H1 (cell line): ENCODE data around the gene KRTAP10-2. TPM values are rescaled to one million over a fixed set of nuclear protein-coding genes. Genes with fewer than 3 reads are reported as not detected.
A peak's percentile ranks its signal among the peaks of the same experiment; 100 is the strongest.

Experiments used
- CTCF ChIA-PET: fragments of 300-600 bp; sonication (Branson Sonifier 250); formaldehyde crosslinking; loops from one replicate; lab custom pipeline; 2021; ENCODE audit not compliant: partially characterized antibody; lab: Charles Lee
- POLR2A ChIA-PET: fragments of 300-600 bp; sonication (Branson Sonifier 250); formaldehyde crosslinking; loops from one replicate; lab custom pipeline; 2021; ENCODE audit warnings: inconsistent platforms; ENCODE audit not compliant: partially characterized antibody; lab: Charles Lee
- DNase-seq, 2 experiments: peaks; one replicate each; pipeline versions ENCODE4 v3.0.0 to v3.0.0-alpha.2; 2010 to 2022; ENCODE audit warnings: low spot score in 2 of 2, low read depth in 1 of 2, mixed read lengths in 1 of 2
- FAIRE-seq: peaks from 2 replicates; lab custom pipeline; 2011; peaks lifted over from hg19 to GRCh38; lab: Jason Lieb, UNC
- H2AFZ ChIP-seq: 2 replicates; pipeline ENCODE4 v1.8.1; 2012; ENCODE audit warnings: low read length, inconsistent platforms
- H2AK5ac ChIP-seq: 2 replicates; pipeline ENCODE4 v1.6.1; 2013; ENCODE audit warnings: low read depth, low read length
- H2BK120ac ChIP-seq: replicated peaks from 2 replicates; pipeline ENCODE3; 2013; ENCODE audit warnings: low read depth, low read length, inconsistent platforms
- H2BK12ac ChIP-seq: 2 replicates; pipeline ENCODE4 v1.6.1; 2013; ENCODE audit warnings: low read depth, low read length
- H2BK15ac ChIP-seq: 2 replicates; pipeline ENCODE4 v1.6.1; 2013; ENCODE audit warnings: low read length
- H2BK20ac ChIP-seq: 2 replicates; pipeline ENCODE4 v1.6.1; 2013; ENCODE audit warnings: low read length
- H2BK5ac ChIP-seq: 2 replicates; pipeline ENCODE4 v1.6.1; 2013; ENCODE audit warnings: low read depth, low read length
- H3K14ac ChIP-seq: 2 replicates; pipeline ENCODE4 v1.6.1; 2013; ENCODE audit warnings: inconsistent platforms; ENCODE audit not compliant: insufficient read length
- H3K18ac ChIP-seq: 2 replicates; pipeline ENCODE4 v1.6.1; 2013; ENCODE audit warnings: low read length; ENCODE audit errors: extremely low read depth
- H3K23ac ChIP-seq: 2 replicates; pipeline ENCODE4 v1.6.1; 2013; ENCODE audit warnings: inconsistent platforms; ENCODE audit not compliant: insufficient read length
- H3K23me2 ChIP-seq: 2 replicates; pipeline ENCODE4 v1.6.1; 2013; ENCODE audit warnings: low read depth, low read length
- H3K27ac ChIP-seq: 2 replicates; pipeline ENCODE4 v1.6.1; 2011; ENCODE audit warnings: low read depth, low read length, inconsistent platforms
- H3K27me3 ChIP-seq, 4 experiments: replicated peaks in 1 of 4; 1 replicate in 1 of 4; 2 replicates in 3 of 4; pipeline versions ENCODE4 v1.6.1 to v1.8.1; 2011 to 2013; ENCODE audit warnings: low read length in 3 of 4, mild to moderate bottlenecking in 3 of 4, inconsistent platforms in 2 of 4, mixed read lengths in 2 of 4, moderate library complexity in 1 of 4; ENCODE audit not compliant: control insufficient read depth in 3 of 4, insufficient read depth in 3 of 4; ENCODE audit errors: extremely low read depth in 1 of 4
- H3K36me3 ChIP-seq, 4 experiments: 2 replicates each; pipeline versions ENCODE4 v1.6.1 to v1.8.1; 2011 to 2013; ENCODE audit warnings: mild to moderate bottlenecking in 4 of 4, low read length in 3 of 4, moderate library complexity in 2 of 4, control low read depth in 1 of 4, inconsistent platforms in 1 of 4; ENCODE audit not compliant: insufficient read depth in 4 of 4, control insufficient read depth in 2 of 4
- H3K4ac ChIP-seq: replicated peaks from 2 replicates; pipeline ENCODE3; 2013; ENCODE audit warnings: low read length, low read depth, mixed read lengths, inconsistent platforms; ENCODE audit not compliant: insufficient read length
- H3K4me1 ChIP-seq, 4 experiments: replicated peaks in 1 of 4; 1 replicate in 1 of 4; 2 replicates in 3 of 4; pipeline versions ENCODE4 v1.6.1 to v1.8.1; 2011 to 2013; ENCODE audit warnings: low read length in 3 of 4, inconsistent platforms in 2 of 4, mixed read lengths in 1 of 4; ENCODE audit not compliant: insufficient read depth in 4 of 4, control insufficient read depth in 3 of 4
- H3K4me2 ChIP-seq, 2 experiments: 2 replicates each; pipeline versions ENCODE4 v1.6.1 to v1.8.1; 2011 to 2013; ENCODE audit warnings: low read depth in 2 of 2, low read length in 2 of 2, control low read depth in 1 of 2, inconsistent platforms in 1 of 2, mild to moderate bottlenecking in 1 of 2; ENCODE audit not compliant: insufficient read depth in 1 of 2
- H3K4me3 ChIP-seq, 4 experiments: fragments of 200-600, 300-600 bp in 1 of 4; sonication (generic), shearing (Covaris generic), sonication (Bioruptor Twin) in 1 of 4; 2 replicates each; pipeline versions ENCODE4 v1.5.1 to v1.8.1; 2011 to 2016; ENCODE audit warnings: low read length in 4 of 4, low read depth in 3 of 4, control low read depth in 2 of 4, inconsistent platforms in 2 of 4, mild to moderate bottlenecking in 2 of 4, mixed read lengths in 1 of 4, moderate library complexity in 1 of 4; ENCODE audit not compliant: insufficient read depth in 2 of 4; ENCODE audit errors: extremely low read depth in 1 of 4
- H3K56ac ChIP-seq: replicated peaks from 2 replicates; pipeline ENCODE3; 2013; ENCODE audit warnings: low read depth, mild to moderate bottlenecking, mixed read lengths, low read length, inconsistent platforms; ENCODE audit not compliant: insufficient read length
- H3K79me1 ChIP-seq: 2 replicates; pipeline ENCODE4 v1.6.1; 2013; ENCODE audit warnings: low read depth, low read length, control low read depth
- H3K79me2 ChIP-seq, 2 experiments: 2 replicates each; pipeline versions ENCODE4 v1.6.1 to v1.8.1; 2012 to 2013; ENCODE audit warnings: low read length in 2 of 2, mild to moderate bottlenecking in 2 of 2, inconsistent platforms in 1 of 2; ENCODE audit not compliant: insufficient read depth in 2 of 2, control insufficient read depth in 1 of 2
- H3K9ac ChIP-seq, 4 experiments: replicated peaks in 1 of 4; 1 replicate in 1 of 4; 2 replicates in 3 of 4; pipeline versions ENCODE4 v1.6.1 to v1.8.1; 2011 to 2013; ENCODE audit warnings: low read depth in 3 of 4, low read length in 3 of 4, control low read depth in 2 of 4, mild to moderate bottlenecking in 2 of 4, moderate library complexity in 2 of 4, inconsistent platforms in 1 of 4; ENCODE audit errors: extremely low read depth in 1 of 4
- H3K9me3 ChIP-seq, 2 experiments: 2 replicates each; pipeline versions ENCODE4 v1.6.1 to v1.8.1; 2012 to 2013; ENCODE audit warnings: mild to moderate bottlenecking in 2 of 2, moderate library complexity in 2 of 2, control low read depth in 1 of 2, inconsistent platforms in 1 of 2, low read depth in 1 of 2, low read length in 1 of 2, mixed read lengths in 1 of 2; ENCODE audit not compliant: insufficient read depth in 2 of 2
- H4K20me1 ChIP-seq, 2 experiments: replicated peaks in 1 of 2; 2 replicates each; pipeline versions ENCODE3 to v1.8.1; 2011 to 2013; ENCODE audit warnings: inconsistent platforms in 2 of 2, low read length in 2 of 2, mild to moderate bottlenecking in 1 of 2; ENCODE audit not compliant: insufficient read depth in 2 of 2, control insufficient read depth in 1 of 2
- H4K5ac ChIP-seq: 2 replicates; pipeline ENCODE4 v1.6.1; 2013; ENCODE audit warnings: low read length, low read depth, mixed read lengths, inconsistent platforms; ENCODE audit not compliant: insufficient read length
- H4K8ac ChIP-seq: 2 replicates; pipeline ENCODE4 v1.8.0; 2013; ENCODE audit warnings: mild to moderate bottlenecking, moderate library complexity, low read length, inconsistent platforms; ENCODE audit not compliant: insufficient read depth; ENCODE audit errors: extremely low read depth
- H4K91ac ChIP-seq: replicated peaks from 2 replicates; pipeline ENCODE3; 2013; ENCODE audit warnings: low read length, mixed read lengths, inconsistent platforms; ENCODE audit not compliant: insufficient read length
- ATF2 ChIP-seq: IDR thresholded peaks from 2 replicates; pipeline ENCODE4 v1.6.1; 2012; ENCODE audit warnings: low read length, inconsistent platforms
- BACH1 ChIP-seq: IDR thresholded peaks from 2 replicates; pipeline ENCODE4 v1.6.1; 2012; ENCODE audit warnings: low read length, improper control_type of control experiment
- BRCA1 ChIP-seq: IDR thresholded peaks from 2 replicates; pipeline ENCODE4 v1.6.1; 2012; ENCODE audit warnings: low read depth, low read length, improper control_type of control experiment
- CTCF ChIP-seq, 3 experiments: IDR thresholded peaks; 1 replicate in 2 of 3; 2 replicates in 1 of 3; pipeline versions ENCODE4 v1.5.1 to v1.6.1; 2011; ENCODE audit warnings: low read length in 3 of 3, mild to moderate bottlenecking in 3 of 3, inconsistent platforms in 2 of 3, low read depth in 1 of 3, moderate library complexity in 1 of 3; ENCODE audit not compliant: insufficient read depth in 1 of 3; ENCODE audit errors: control extremely low read depth in 1 of 3
- HDAC2 ChIP-seq, 2 experiments: fragments of 300-600 bp in 1 of 2; sonication (generic) in 1 of 2; IDR thresholded peaks; 2 replicates each; pipeline ENCODE4 v1.6.1; 2011 to 2012; ENCODE audit warnings: low read depth in 2 of 2, low read length in 2 of 2, mild to moderate bottlenecking in 2 of 2, moderate library complexity in 2 of 2, borderline replicate concordance in 1 of 2, inconsistent platforms in 1 of 2
- ZNF274 ChIP-seq: IDR thresholded peaks from 2 replicates; pipeline ENCODE4 v1.7.0; 2012; ENCODE audit warnings: low read length, borderline replicate concordance; ENCODE audit errors: extremely low read depth
- WGBS, 2 experiments: shearing (Covaris generic) in 1 of 2; methylation state at CpG; one replicate each; pipeline versions ENCODE4 v1.1.6 to v1.1.7; 2013 to 2015; ENCODE audit warnings: low lambda C conversion rate in 2 of 2, mixed read lengths in 2 of 2, inconsistent platforms in 1 of 2, low coverage in 1 of 2, missing lambda C conversion rate in 1 of 2; ENCODE audit not compliant: insufficient replicate concordance in 2 of 2, insufficient coverage in 1 of 2, insufficient read length in 1 of 2; ENCODE audit errors: extremely low coverage in 1 of 2, missing lambda C conversion rate in 1 of 2; 5-methylcytosine and 5-hydroxymethylcytosine counted together
- polyA plus RNA-seq, 7 experiments: library from polyadenylated mRNA; depleted of rRNA in 3 of 7; stranded (reverse) in 5 of 7; unstranded in 2 of 7; fragments of >200 nt in 5 of 7; fragments of 200-250 nt in 2 of 7; gene quantifications; 1 replicate in 5 of 7; 2 replicates in 1 of 7; 4 replicates in 1 of 7; pipeline versions ENCODE4 v1.2.1 to v1.2.3, GENCODE V29; 2011 to 2013; ENCODE audit warnings: missing spikeins in 2 of 7, mixed read lengths in 2 of 7
- total RNA-seq: library from RNA; stranded (reverse); fragmentation: NEBNext Ultra II Directional; extraction: Animal tissue kit (Norgen Biotek cat#: 25700); gene quantifications from 2 replicates; pipeline ENCODE4 v1.2.1, GENCODE V29; 2021

Gene KRTAP10-2
- total and polyA plus RNA-seq, 2 of the 8 experiments (the other 6 are each of a cell fraction or from before 2014, with no cell fraction given), result 0.11 TPM; not detected in 1

- no peak within 1 kb of the TSS for H3K4ac ChIP-seq
- no peaks in the 10 kb centered on the region for H4K20me1 ChIP-seq
- H2BK15ac ChIP-seq, result peak within 1 kb of the TSS; percentile 81; the same call in 1 of the 2 replicates
- H3K18ac ChIP-seq, result peak within 1 kb of the TSS; percentile 87
- 0 out of 2 replicates have a peak, but pooled peaks cover 4% of the 10 kb centered on the region for H3K23me2 ChIP-seq
- H3K4me1 ChIP-seq, result peaks cover 2 to 20% (median 6%) of the 10 kb centered on the region in 4 experiments
- peak in 1 of 2 experiments; percentile 47 for DNase-seq
- 81% methylated on average over 32 of the region's 33 CpGs; no CpG with 5 or more reads in 1 of the 2 experiments for WGBS, 2 experiments
- H4K5ac ChIP-seq, result no peak within 1 kb of the TSS
- H3K79me2 ChIP-seq, result no peaks in the 10 kb centered on the region
- H2AK5ac ChIP-seq, result peak within 1 kb of the TSS; percentile 90; the same call in 1 of the 2 replicates
- ChIA-PET CTCF (interaction anchor here (0.6 to 1.6 kb wide), 6 partner anchors 9 to 201 kb away, joined by 3 to 6 read pairs (median 3); no protein-coding TSS in a partner anchor), POLR2A (no interaction called here)
- no peak within 1 kb of the TSS for H3K23ac ChIP-seq
- no peaks in the 10 kb centered on the region for H3K27me3 ChIP-seq
- peak within 1 kb of the TSS; percentile 93; the same call in 1 of the 2 replicates for H2BK20ac ChIP-seq
- no peaks in the 10 kb centered on the region for H3K9me3 ChIP-seq
- no peak within 1 kb of the TSS; the same call in 1 of the 2 replicates for H3K27ac ChIP-seq
- peak within 1 kb of the TSS; percentile 83 for H2BK120ac ChIP-seq
- no peak within 1 kb of the TSS for H2AFZ ChIP-seq
- H4K91ac ChIP-seq, result peak within 1 kb of the TSS; percentile 98
- no peak within 1 kb of the TSS; a peak in 1 of 7 replicates for H3K9ac ChIP-seq
- no peak within 1 kb of the TSS for H3K56ac ChIP-seq
- H2BK12ac ChIP-seq, result peak within 1 kb of the TSS; percentile 99
- H4K8ac ChIP-seq, result peak within 1 kb of the TSS; percentile 91
- H3K36me3 ChIP-seq, result no peaks in the 10 kb centered on the region; a peak in 1 of 8 replicates
- no peak within 1 kb of the TSS for H3K4me3 ChIP-seq
- H3K79me1 ChIP-seq, result no peaks in the 10 kb centered on the region
- H3K4me2 ChIP-seq, result no peak within 1 kb of the TSS
- no peak for FAIRE-seq
- no peak within 1 kb of the TSS for H3K14ac ChIP-seq
- H2BK5ac ChIP-seq, result peak within 1 kb of the TSS; percentile 71; the same call in 1 of the 2 replicates
- TF ChIP-seq ATF2, result no peak
- no peak for TF ChIP-seq ZNF274
- TF ChIP-seq CTCF (IDR thresholded peaks at IDR 0.05; ENCODE audit: control extremely low read depth in 1 of 3, insufficient read depth in 1 of 3, low read depth in 1 of 3, low read length in 3 of 3), result no peak
- TF ChIP-seq HDAC2 (IDR thresholded peaks at IDR 0.05; ENCODE audit: borderline replicate concordance in 1 of 2, low read depth in 2 of 2, low read length in 2 of 2), result no peak
- no peak for TF ChIP-seq BACH1
- TF ChIP-seq BRCA1, result no peak
These were observed 41.4 kb upstream of the KRTAP10-2 start, which contains the start of gene KRTAP10-6 for GRCh38 chr21:44592446-44593311. TSS of gene KRTAP10-6 (minus strand) at chr21:44592505. CDS start at chr21:44592484, 21 bp downstream.
